ENCODE data around the gene ABCB8. TPM values are rescaled to one million over a fixed set of nuclear protein-coding genes. Genes with fewer than 3 reads are reported as not detected.

The ABCB8 gene
- total and polyA plus RNA-seq, 2 of the 8 experiments (the other 6 are each of a cell fraction or from before 2014, with no cell fraction given): 17.7 to 27.0 TPM

- Histone ChIP-seq H3K27me3 (replicated peaks in 1 of 4; ENCODE audit: control insufficient read depth in 3 of 4, extremely low read depth in 1 of 4, insufficient read depth in 3 of 4, low read length in 3 of 4) (peaks cover 0 to 3% (median 0%) of the 10 kb centered on the region in 4 experiments; a peak in 2 of 7 replicates), H4K8ac (ENCODE audit: extremely low read depth, insufficient read depth, low read length) (peak overlapping the region; percentile 39; the same call in 1 of the 2 replicates), H2AFZ (ENCODE audit: low read length) (peak overlapping the region; percentile 47; the same call in 1 of the 2 replicates), H3K4ac (replicated peaks; ENCODE audit: insufficient read length, low read depth, low read length) (no peak overlapping the region), H2BK15ac (ENCODE audit: low read length) (peak overlapping the region; percentile 92), H3K36me3 (ENCODE audit: control insufficient read depth in 2 of 4, insufficient read depth in 4 of 4, low read length in 3 of 4) (no peaks in the 10 kb centered on the region), H3K4me2 (ENCODE audit: insufficient read depth in 1 of 2, low read depth in 2 of 2, low read length in 2 of 2) (peak overlapping the region; percentile 1 to 40; a peak in 2 of 4 replicates), H2BK20ac (ENCODE audit: low read length) (no peak overlapping the region), H3K56ac (replicated peaks; ENCODE audit: insufficient read length, low read depth, low read length) (no peak overlapping the region), H4K20me1 (replicated peaks in 1 of 2; ENCODE audit: control insufficient read depth in 1 of 2, insufficient read depth in 2 of 2, low read length in 2 of 2) (no peaks in the 10 kb centered on the region), H2BK5ac (ENCODE audit: low read depth, low read length) (no peak overlapping the region), H3K4me3 (ENCODE audit: extremely low read depth in 1 of 4, insufficient read depth in 2 of 4, low read depth in 3 of 4, low read length in 4 of 4) (peak overlapping the region in 1 of 4 experiments; percentile 23; a peak in 1 of 8 replicates), H3K9ac (replicated peaks in 1 of 4; ENCODE audit: extremely low read depth in 1 of 4, low read depth in 3 of 4, low read length in 3 of 4) (no peak overlapping the region), H3K14ac (ENCODE audit: insufficient read length) (no peak overlapping the region), H3K23me2 (ENCODE audit: low read depth, low read length) (no peaks in the 10 kb centered on the region; the same call in 1 of the 2 replicates), H3K4me1 (replicated peaks in 1 of 4; ENCODE audit: control insufficient read depth in 3 of 4, insufficient read depth in 4 of 4, low read length in 3 of 4) (peaks cover 0 to 26% (median 21%) of the 10 kb centered on the region in 4 experiments; a peak in 6 of 7 replicates), H3K79me2 (ENCODE audit: control insufficient read depth in 1 of 2, insufficient read depth in 2 of 2, low read length in 2 of 2) (no peaks in the 10 kb centered on the region), H4K5ac (ENCODE audit: insufficient read length, low read depth, low read length) (no peak overlapping the region), H4K91ac (replicated peaks; ENCODE audit: insufficient read length, low read length) (peak overlapping the region; percentile 86), H3K79me1 (ENCODE audit: low read depth, low read length) (no peaks in the 10 kb centered on the region), H2AK5ac (ENCODE audit: low read depth, low read length) (0 out of 2 replicates have a peak overlapping the region, but pooled peaks have one; percentile 10), H3K27ac (ENCODE audit: low read depth, low read length) (no peak overlapping the region), H3K18ac (ENCODE audit: extremely low read depth, low read length) (no peak overlapping the region), H2BK12ac (ENCODE audit: low read depth, low read length) (peak overlapping the region; percentile 39; the same call in 1 of the 2 replicates), H2BK120ac (replicated peaks; ENCODE audit: low read depth, low read length) (peak overlapping the region; percentile 12), H3K9me3 (ENCODE audit: insufficient read depth in 2 of 2, low read depth in 1 of 2, low read length in 1 of 2) (no peaks in the 10 kb centered on the region), H3K23ac (ENCODE audit: insufficient read length) (no peak overlapping the region)
- DNase-seq (ENCODE audit: low read depth in 1 of 2, low spot score in 2 of 2) (no peak), FAIRE-seq (no peak)
- CTCF ChIA-PET (ENCODE audit: partially characterized antibody): interaction anchor here (0.5 to 11.5 kb wide), 29 partner anchors 9 to 1406 kb away, joined by 3 to 142 read pairs (median 8); partner anchors contain the start of genes ABCB8, ATG9B, CDK5 and NOS3
- TF ChIP-seq RXRA (IDR thresholded peaks at IDR 0.05; ENCODE audit: insufficient read depth, low read depth, low read length) (no peak), RFX5 (IDR thresholded peaks at IDR 0.05; ENCODE audit: borderline replicate concordance, low read depth, low read length) (no peak), ASH2L (IDR thresholded peaks at IDR 0.05; ENCODE audit: low read length) (no peak), POU5F1 (IDR thresholded peaks at IDR 0.05; ENCODE audit: low read depth, low read length) (no peak), GTF2F1 (IDR thresholded peaks at IDR 0.05; ENCODE audit: borderline replicate concordance, low read depth, low read length) (no peak), YY1 (IDR thresholded peaks at IDR 0.05; ENCODE audit: low read depth, low read length) (no peak), EZH2 (IDR thresholded peaks at IDR 0.05; ENCODE audit: low read depth, low read length, severe bottlenecking) (no peak), POLR2AphosphoS5 (IDR thresholded peaks at IDR 0.05; ENCODE audit: low read depth, low read length) (no peak), SUZ12 (IDR thresholded peaks at IDR 0.05; ENCODE audit: low read length) (no peak), POLR2A (IDR thresholded peaks at IDR 0.05; ENCODE audit: control extremely low read depth in 1 of 2, low read depth in 2 of 2, low read length in 2 of 2) (no peak)
- 85% methylated on average over 11 of the region's 11 CpGs; no CpG with 5 or more reads in 1 of the 2 experiments for WGBS, 2 experiments (ENCODE audit: extremely low coverage in 1 of 2, insufficient coverage in 1 of 2, insufficient read length in 1 of 2, insufficient replicate concordance in 2 of 2, low coverage in 1 of 2, low lambda C conversion rate in 2 of 2, missing lambda C conversion rate in 1 of 2)
- POLR2A ChIA-PET (ENCODE audit: partially characterized antibody): interaction anchor here (1.0 to 1.1 kb wide), 2 partner anchors 19 to 20 kb away, joined by 3 read pairs; partner anchors contain the start of gene ABCB8
These were observed 20.1 kb upstream of the ABCB8 start for GRCh38 chr7:151008143-151008510.
